Fibroblast of lung (primary cell): Measurements from ENCODE around the gene AWAT2. TPM values are rescaled to one million over a fixed set of nuclear protein-coding genes. Genes with fewer than 3 reads are reported as not detected.
"Not testable (repeated sequence)": the region's sequence is repeated elsewhere in the genome, so short reads cannot be mapped to it uniquely, and the experiment has no call there.

ENCODE experiments used
- DNase-seq, 2 donors: peaks; one replicate each; pipeline versions ENCODE4 v3.0.0 to v3.0.0-alpha.2; 2010; ENCODE audit warnings: low read depth in 2 of 2
- H2AFZ ChIP-seq: 2 replicates; pipeline ENCODE4 v1.5.1; 2012; ENCODE audit warnings: low read length, control low read depth, inconsistent platforms
- H3K27ac ChIP-seq: 2 replicates; pipeline ENCODE4 v1.5.1; 2011; ENCODE audit warnings: low read length, control low read depth; ENCODE audit not compliant: insufficient read depth
- H3K27me3 ChIP-seq: 2 replicates; pipeline ENCODE4 v1.5.1; 2011; ENCODE audit warnings: mild to moderate bottlenecking, low read length; ENCODE audit not compliant: control insufficient read depth, insufficient read depth
- H3K36me3 ChIP-seq: 2 replicates; pipeline ENCODE4 v1.5.1; 2011; ENCODE audit warnings: low read length; ENCODE audit not compliant: control insufficient read depth, insufficient read depth
- H3K4me1 ChIP-seq: 2 replicates; pipeline ENCODE4 v1.5.1; 2011; ENCODE audit warnings: low read length; ENCODE audit not compliant: control insufficient read depth, insufficient read depth; ENCODE audit errors: extremely low read depth
- H3K4me2 ChIP-seq: 2 replicates; pipeline ENCODE4 v1.5.1; 2011; ENCODE audit warnings: low read length, control low read depth; ENCODE audit not compliant: insufficient read depth; ENCODE audit errors: extremely low read depth
- H3K4me3 ChIP-seq, 4 experiments: fragments of 200-600 bp in 1 of 4; sonication (generic) in 1 of 4; replicated peaks in 1 of 4; 2 replicates each; pipeline ENCODE4 v1.5.1; 2011 to 2016; ENCODE audit warnings: low read length in 4 of 4, low read depth in 3 of 4, mild to moderate bottlenecking in 3 of 4, control low read depth in 2 of 4, inconsistent platforms in 1 of 4, mixed read lengths in 1 of 4; ENCODE audit not compliant: insufficient read depth in 1 of 4; ENCODE audit errors: control extremely low read depth in 1 of 4
- H3K79me2 ChIP-seq: 2 replicates; pipeline ENCODE4 v1.5.1; 2012; ENCODE audit warnings: mild to moderate bottlenecking, low read length, inconsistent platforms; ENCODE audit not compliant: control insufficient read depth, insufficient read depth
- H3K9ac ChIP-seq: 2 replicates; pipeline ENCODE4 v1.5.1; 2011; ENCODE audit warnings: mild to moderate bottlenecking, low read length, control low read depth; ENCODE audit not compliant: insufficient read depth
- H3K9me3 ChIP-seq: 2 replicates; pipeline ENCODE4 v1.5.1; 2012; ENCODE audit warnings: low read depth, low read length; ENCODE audit not compliant: control insufficient read depth, insufficient read depth
- H4K20me1 ChIP-seq: 2 replicates; pipeline ENCODE4 v1.5.1; 2011; ENCODE audit warnings: low read length; ENCODE audit not compliant: control insufficient read depth, insufficient read depth; ENCODE audit errors: extremely low read depth
- CTCF ChIP-seq, 2 donors: IDR thresholded peaks in 1 of 2; conservative IDR thresholded peaks in 1 of 2; 1 replicate in 1 of 2; 2 replicates in 1 of 2; pipeline ENCODE4 v1.5.1; 2011 to 2012; ENCODE audit warnings: low read length in 2 of 2, control low read depth in 1 of 2, inconsistent platforms in 1 of 2, low read depth in 1 of 2, mild to moderate bottlenecking in 1 of 2
- EZH2 ChIP-seq: IDR thresholded peaks from 2 replicates; pipeline ENCODE4 v1.5.1; 2012; ENCODE audit warnings: low read length, control low read depth, mild to moderate bottlenecking; ENCODE audit errors: missing control alignments
- polyA plus RNA-seq, 2 donors: library from polyadenylated mRNA; depleted of rRNA in 1 of 2; stranded (reverse) in 1 of 2; unstranded in 1 of 2; fragments of >200 nt; gene quantifications; 2 replicates each; pipeline ENCODE4 v1.2.1, GENCODE V29; 2011 to 2012; ENCODE audit warnings: missing spikeins in 1 of 2
- total RNA-seq: library from RNA; depleted of rRNA; stranded (reverse); fragments of >200 nt; gene quantifications from 2 replicates; pipeline ENCODE4 v1.2.1, GENCODE V29; 2014

Gene AWAT2
- total and polyA plus RNA-seq, 2 donors (not counting 1 experiment from before 2014, with no cell fraction given), result not detected

GRCh38 chrX:70001708-70002341, 47.9 kb downstream of the AWAT2 start:
- no peak overlapping the region for H3K4me2 ChIP-seq
- H3K9me3 ChIP-seq, result no peaks in the 10 kb centered on the region
- H3K79me2 ChIP-seq, result no peaks in the 10 kb centered on the region
- H3K4me1 ChIP-seq, result no peaks in the 10 kb centered on the region
- H4K20me1 ChIP-seq, result no peaks in the 10 kb centered on the region
- H3K9ac ChIP-seq, result no peak overlapping the region
- no peaks in the 10 kb centered on the region for H3K27me3 ChIP-seq
- H2AFZ ChIP-seq, result no peak overlapping the region
- DNase-seq, result no peak
- no peaks in the 10 kb centered on the region for H3K36me3 ChIP-seq
- no peak overlapping the region for H3K4me3 ChIP-seq
- no peak overlapping the region for H3K27ac ChIP-seq
- TF ChIP-seq EZH2 (no peak), CTCF (conservative IDR thresholded peaks at IDR 0.05 in 1 of 2, IDR thresholded peaks at IDR 0.05 in 1 of 2; ENCODE audit: low read depth in 1 of 2, low read length in 2 of 2) (no peak)

- Histone ChIP-seq H3K4me3 (no peak overlapping the region), H3K9ac (no peak overlapping the region), H3K36me3 (no peaks in the 10 kb centered on the region), H3K79me2 (no peaks in the 10 kb centered on the region), H3K4me2 (no peak overlapping the region), H3K4me1 (no peaks in the 10 kb centered on the region), H3K9me3 (no peaks in the 10 kb centered on the region), H2AFZ (no peak overlapping the region), H3K27me3 (no peaks in the 10 kb centered on the region), H4K20me1 (no peaks in the 10 kb centered on the region), H3K27ac (no peak overlapping the region)
- no peak for TF ChIP-seq EZH2
- no peak for TF ChIP-seq CTCF (conservative IDR thresholded peaks at IDR 0.05 in 1 of 2, IDR thresholded peaks at IDR 0.05 in 1 of 2; ENCODE audit: low read depth in 1 of 2, low read length in 2 of 2)
- DNase-seq, result no peak
These were observed 48.5 kb downstream of the AWAT2 start for GRCh38 chrX:70001269-70001668.

- not testable (repeated sequence) for H3K36me3 ChIP-seq, H3K9me3 ChIP-seq, H3K79me2 ChIP-seq, H4K20me1 ChIP-seq, H2AFZ ChIP-seq, H3K4me2 ChIP-seq, H3K4me1 ChIP-seq, H3K27ac ChIP-seq, H3K4me3 ChIP-seq, H3K27me3 ChIP-seq, DNase-seq, H3K9ac ChIP-seq
These were observed 51.4 kb downstream of the AWAT2 start for GRCh38 chrX:69998299-69998698.
